Ovary (tissue), 9 donors: Measurements from ENCODE around the gene TLR9. TPM values are rescaled to one million over a fixed set of nuclear protein-coding genes. Genes with fewer than 3 reads are reported as not detected.

Experiments
- DNase-seq, 5 donors: peaks; one replicate each; pipeline ENCODE4 v3.0.0-alpha.2; 2019 to 2020
- H3K27ac ChIP-seq, 2 donors: fragments of 200-600 bp; one replicate each; pipeline versions ENCODE4 v1.5.1 to v1.8.0; 2019 to 2022
- H3K27me3 ChIP-seq: fragments of 200-600 bp; one replicate; pipeline ENCODE4 v1.8.0; 2022
- H3K36me3 ChIP-seq: fragments of 200-600 bp; sonication (generic); one replicate; pipeline ENCODE4 v1.5.1; 2019
- H3K4me1 ChIP-seq: one replicate; pipeline ENCODE4 v1.8.1; 2013; ENCODE audit warnings: mild to moderate bottlenecking, moderate library complexity; ENCODE audit not compliant: insufficient read depth
- H3K4me3 ChIP-seq: fragments of 200-600 bp; sonication (generic); one replicate; pipeline ENCODE4 v1.5.1; 2017
- H3K9me3 ChIP-seq, 2 donors: fragments of 200-600 bp in 1 of 2; sonication (generic) in 1 of 2; one replicate each; pipeline versions ENCODE4 v1.5.1 to v1.8.1; 2013 to 2019; ENCODE audit warnings: mild to moderate bottlenecking in 1 of 2, moderate library complexity in 1 of 2
- CTCF ChIP-seq, 3 donors: fragments of 450-650 bp in 2 of 3; fragments of 200-600 bp in 1 of 3; IDR thresholded peaks; one replicate each; pipeline versions ENCODE4 v1.5.1 to v1.8.0; 2016 to 2022; ENCODE audit warnings: antibody characterized with exemption in 3 of 3, mild to moderate bottlenecking in 1 of 3
- EP300 ChIP-seq: sonication (generic); formaldehyde crosslinking; IDR thresholded peaks from one replicate; pipeline ENCODE4 v1.6.1; 2017; ENCODE audit warnings: antibody characterized with exemption
- POLR2A ChIP-seq: fragments of 450-650 bp; IDR thresholded peaks from one replicate; pipeline ENCODE4 v1.6.1; 2017; ENCODE audit warnings: antibody characterized with exemption, mild to moderate bottlenecking, moderate library complexity
- WGBS, 3 donors: extraction: QIAGEN DNeasy Blood & Tissue Kit in 1 of 3; methylation state at CpG; one replicate each; pipeline versions ENCODE4 v1.1.5 to v1.1.7; 2013 to 2017; 5-methylcytosine and 5-hydroxymethylcytosine counted together
- intact Hi-C, 4 donors: fragments of 100-400 bp; cut with DNase I; formaldehyde crosslinking; loops; one replicate each; pipeline versions ENCODE4 v1.11.0 to v1.15.1; 2022 to 2023
- polyA plus RNA-seq, 2 donors: library from polyadenylated mRNA; stranded (reverse); fragments of 200-250 nt in 1 of 2; fragments of 350-450 nt in 1 of 2; fragmentation: Illumina TruSeq in 1 of 2; extraction: RNeasy Lipid Tissue Mini Kit (QIAGEN cat#74804) in 1 of 2; gene quantifications; one replicate each; pipeline ENCODE4 v1.2.3, GENCODE V29; 2013 to 2014
- total RNA-seq, 7 donors: library from RNA; depleted of rRNA in 2 of 7; stranded (reverse); fragments of >200 nt in 2 of 7; fragmentation: NEBNext Ultra II Directional in 3 of 7; extraction: Animal tissue kit (Norgen Biotek cat#: 25700) in 3 of 7; gene quantifications; one replicate each; pipeline versions ENCODE4 v1.1.0 to v1.2.4, GENCODE V29; 2016 to 2023
- donor health status: DM: no; HTN: no; CAD: no; lungs with moderate emphysema.
- donor health status: DM: no; HTN: no; CAD: no.
- donor health status: Bipolar disorder and iron deficiency.
- donor health status: DM: yes; HTN: yes; CAD: no.
- donor health status: DM: no; HTN: no; CAD: no.
- donor health status: DM: yes; HTN: yes; CAD: no.

TLR9 gene
- total and polyA plus RNA-seq, 9 donors = 0.15 to 1.5 (median 0.58) TPM; not detected in 2

- 88 to 94% (median 90%) methylated on average over 14 of the region's 14 CpGs for WGBS, 3 donors
These were observed 49.8 kb downstream of the TLR9 start for GRCh38 chr3:52175416-52176179.

GRCh38 chr3:52174896-52175295, 50.5 kb downstream of the TLR9 start:
- no peaks in the 10 kb centered on the region for H3K36me3 ChIP-seq
- WGBS, 3 donors = 89 to 93% (median 89%) methylated on average over 9 of the region's 9 CpGs
- no peaks in the 10 kb centered on the region for H3K4me1 ChIP-seq
- H3K27me3 ChIP-seq = no peaks in the 10 kb centered on the region
- no peak overlapping the region for H3K27ac ChIP-seq
- H3K4me3 ChIP-seq = no peak overlapping the region
- TF ChIP-seq POLR2A (no peak), EP300 (no peak), CTCF (IDR thresholded peaks at IDR 0.05) (no peak)
- intact Hi-C loops = no loop called here
- DNase-seq = no peak
- no peaks in the 10 kb centered on the region for H3K9me3 ChIP-seq

More at GRCh38 chr3:52175416-52176179, 49.8 kb downstream of the TLR9 start:
- Histone ChIP-seq H3K27me3 (no peaks in the 10 kb centered on the region), H3K36me3 (no peaks in the 10 kb centered on the region), H3K27ac (no peak overlapping the region), H3K9me3 (no peaks in the 10 kb centered on the region), H3K4me3 (no peak overlapping the region), H3K4me1 (no peaks in the 10 kb centered on the region)
- no peak for TF ChIP-seq EP300
- no peak for TF ChIP-seq POLR2A
- no peak for TF ChIP-seq CTCF (IDR thresholded peaks at IDR 0.05)
- intact Hi-C loops = no loop called here
- no peak for DNase-seq

GRCh38 chr3:52173101-52173500, 52.3 kb downstream of the TLR9 start:
- no peaks in the 10 kb centered on the region for H3K36me3 ChIP-seq

GRCh38 chr3:52172262-52172757, 53.1 kb downstream of the TLR9 start:
- H3K36me3 ChIP-seq = no peaks in the 10 kb centered on the region
- WGBS, 3 donors = 93 to 94% (median 93%) methylated on average over 5 of the region's 5 CpGs
- intact Hi-C loops = no loop called here
- no peak for TF ChIP-seq EP300
- no peak for TF ChIP-seq CTCF (IDR thresholded peaks at IDR 0.05)
- no peak for TF ChIP-seq POLR2A
- H3K27me3 ChIP-seq = no peaks in the 10 kb centered on the region
- H3K4me3 ChIP-seq = no peak overlapping the region
- no peak for DNase-seq
- H3K4me1 ChIP-seq = no peaks in the 10 kb centered on the region
- H3K27ac ChIP-seq = no peak overlapping the region
- no peaks in the 10 kb centered on the region for H3K9me3 ChIP-seq

More at GRCh38 chr3:52173101-52173500, 52.3 kb downstream of the TLR9 start:
- no peaks in the 10 kb centered on the region for H3K27me3 ChIP-seq
- H3K4me3 ChIP-seq = no peak overlapping the region
- H3K4me1 ChIP-seq = no peaks in the 10 kb centered on the region
- TF ChIP-seq EP300 (no peak), POLR2A (no peak), CTCF (IDR thresholded peaks at IDR 0.05) (no peak)
- H3K9me3 ChIP-seq = no peaks in the 10 kb centered on the region
- 98 to 100% (median 100%) methylated on average over 1 of the region's 1 CpG for WGBS, 3 donors
- no peak overlapping the region for H3K27ac ChIP-seq
- intact Hi-C loops = no loop called here
- DNase-seq = no peak
